ENCODE measurements around the gene AGMO.

AGMO gene

GRCh38 chr7:15292138-15292537 is 269.7 kb downstream of the AGMO start:
- H3K9ac ChIP-seq: no peak overlapping the region
- no peaks in the 10 kb centered on the region for H3K79me2 ChIP-seq
- no peaks in the 10 kb centered on the region for H3K4me1 ChIP-seq
- no peak overlapping the region for H3K4me2 ChIP-seq (ENCODE audit: low read length)
- no peaks in the 10 kb centered on the region for H3K27me3 ChIP-seq (ENCODE audit: control insufficient read depth, insufficient read depth, low read length)
- no peaks in the 10 kb centered on the region for H3K36me3 ChIP-seq (ENCODE audit: control insufficient read depth, insufficient read depth, low read length)
- no peaks in the 10 kb centered on the region for H3K9me3 ChIP-seq (ENCODE audit: control insufficient read depth, low read length)
- TF ChIP-seq CTCF (IDR thresholded peaks at IDR 0.05): no peak
- H2AFZ ChIP-seq: no peak overlapping the region
- no peak overlapping the region for H3K4me3 ChIP-seq (ENCODE audit: low read depth, low read length)
- H3K27ac ChIP-seq: no peak overlapping the region

- no peak for TF ChIP-seq CTCF (IDR thresholded peaks at IDR 0.05)
- Histone ChIP-seq H3K9me3 (ENCODE audit: control insufficient read depth, low read length) (no peaks in the 10 kb centered on the region), H3K79me2 (no peaks in the 10 kb centered on the region), H3K9ac (no peak overlapping the region), H2AFZ (no peak overlapping the region), H3K4me2 (ENCODE audit: low read length) (no peak overlapping the region), H3K27ac (no peak overlapping the region), H3K36me3 (ENCODE audit: control insufficient read depth, insufficient read depth, low read length) (no peaks in the 10 kb centered on the region), H3K4me3 (ENCODE audit: low read depth, low read length) (no peak overlapping the region), H3K27me3 (ENCODE audit: control insufficient read depth, insufficient read depth, low read length) (no peaks in the 10 kb centered on the region), H3K4me1 (no peaks in the 10 kb centered on the region)
Measured at GRCh38 chr7:15291699-15292098, 270.1 kb downstream of the AGMO start.

GRCh38 chr7:15288741-15289140 is 273.1 kb downstream of the AGMO start:
- Histone ChIP-seq H2AFZ (no peak overlapping the region), H3K27me3 (ENCODE audit: control insufficient read depth, insufficient read depth, low read length) (no peaks in the 10 kb centered on the region), H3K36me3 (ENCODE audit: control insufficient read depth, insufficient read depth, low read length) (no peaks in the 10 kb centered on the region), H3K9ac (no peak overlapping the region), H3K27ac (no peak overlapping the region), H3K4me3 (ENCODE audit: low read depth, low read length) (no peak overlapping the region), H3K4me2 (ENCODE audit: low read length) (no peak overlapping the region), H3K79me2 (no peaks in the 10 kb centered on the region), H3K9me3 (ENCODE audit: control insufficient read depth, low read length) (no peaks in the 10 kb centered on the region), H3K4me1 (no peaks in the 10 kb centered on the region)
- no peak for TF ChIP-seq CTCF (IDR thresholded peaks at IDR 0.05)

- Histone ChIP-seq H2AFZ (no peak overlapping the region), H3K9me3 (ENCODE audit: control insufficient read depth, low read length) (no peaks in the 10 kb centered on the region)
Measured at GRCh38 chr7:15284396-15284795, 277.4 kb downstream of the AGMO start.

More at GRCh38 chr7:15284396-15284795, 277.4 kb downstream of the AGMO start:
- H3K36me3 ChIP-seq (ENCODE audit: control insufficient read depth, insufficient read depth, low read length): no peaks in the 10 kb centered on the region
- no peak overlapping the region for H3K4me3 ChIP-seq (ENCODE audit: low read depth, low read length)
- no peak overlapping the region for H3K9ac ChIP-seq
- no peak overlapping the region for H3K27ac ChIP-seq
- H3K4me1 ChIP-seq: no peaks in the 10 kb centered on the region
- no peak overlapping the region for H3K4me2 ChIP-seq (ENCODE audit: low read length)
- H3K27me3 ChIP-seq (ENCODE audit: control insufficient read depth, insufficient read depth, low read length): no peaks in the 10 kb centered on the region
- no peak for TF ChIP-seq CTCF (IDR thresholded peaks at IDR 0.05)
- no peaks in the 10 kb centered on the region for H3K79me2 ChIP-seq

Data from parathyroid adenoma (tissue), 2 donors.